ENCODE measurements around the gene KIRREL3.

The KIRREL3 gene

GRCh38 chr11:126973051-126973450, 27.5 kb downstream of the KIRREL3 start:
- TF ChIP-seq, protein P1, sequence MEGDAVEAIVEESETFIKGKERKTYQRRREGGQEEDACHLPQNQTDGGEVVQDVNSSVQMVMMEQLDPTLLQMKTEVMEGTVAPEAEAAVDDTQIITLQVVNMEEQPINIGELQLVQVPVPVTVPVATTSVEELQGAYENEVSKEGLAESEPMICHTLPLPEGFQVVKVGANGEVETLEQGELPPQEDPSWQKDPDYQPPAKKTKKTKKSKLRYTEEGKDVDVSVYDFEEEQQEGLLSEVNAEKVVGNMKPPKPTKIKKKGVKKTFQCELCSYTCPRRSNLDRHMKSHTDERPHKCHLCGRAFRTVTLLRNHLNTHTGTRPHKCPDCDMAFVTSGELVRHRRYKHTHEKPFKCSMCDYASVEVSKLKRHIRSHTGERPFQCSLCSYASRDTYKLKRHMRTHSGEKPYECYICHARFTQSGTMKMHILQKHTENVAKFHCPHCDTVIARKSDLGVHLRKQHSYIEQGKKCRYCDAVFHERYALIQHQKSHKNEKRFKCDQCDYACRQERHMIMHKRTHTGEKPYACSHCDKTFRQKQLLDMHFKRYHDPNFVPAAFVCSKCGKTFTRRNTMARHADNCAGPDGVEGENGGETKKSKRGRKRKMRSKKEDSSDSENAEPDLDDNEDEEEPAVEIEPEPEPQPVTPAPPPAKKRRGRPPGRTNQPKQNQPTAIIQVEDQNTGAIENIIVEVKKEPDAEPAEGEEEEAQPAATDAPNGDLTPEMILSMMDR (IDR thresholded peaks at IDR 0.05; ENCODE audit: insufficient read depth, missing control alignments), result no peak
- DNase-seq (ENCODE audit: insufficient read length, low spot score) (no peak), FAIRE-seq (no peak)

GRCh38 chr11:126971305-126971704, 29.3 kb downstream of the KIRREL3 start:
- TF ChIP-seq, protein P1 (IDR thresholded peaks at IDR 0.05; ENCODE audit: insufficient read depth, missing control alignments), result no peak
- FAIRE-seq (no peak), DNase-seq (ENCODE audit: insufficient read length, low spot score) (no peak)

DNA sequence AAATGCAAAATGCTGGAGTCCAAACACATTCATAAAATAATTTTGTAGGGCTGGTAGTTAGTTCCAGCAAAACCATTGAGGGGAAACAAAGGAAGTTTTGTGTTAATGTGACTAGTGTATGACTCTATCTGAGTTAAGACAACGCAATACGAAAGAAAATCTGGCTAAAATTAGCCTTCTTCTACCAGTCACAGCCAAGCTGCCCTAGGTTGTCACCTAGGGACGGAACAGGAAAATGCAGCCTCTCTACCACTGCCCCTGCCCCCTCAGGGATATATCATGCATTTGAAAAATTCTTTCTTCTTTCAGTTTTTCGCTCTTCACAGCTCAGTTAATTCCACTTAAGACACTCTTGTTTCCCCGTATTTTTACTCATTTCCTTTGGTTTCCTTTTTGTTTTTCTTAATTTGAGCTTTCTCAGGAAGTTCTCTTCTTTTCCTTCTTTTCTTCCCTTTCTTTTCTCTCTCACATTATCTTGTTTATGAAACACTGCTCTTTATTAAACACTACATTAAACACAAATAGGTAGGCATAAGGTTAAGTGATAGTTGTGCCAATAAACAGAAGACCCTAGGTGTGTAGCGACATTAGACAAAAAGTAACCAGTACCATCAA, 30.6 kb downstream of the KIRREL3 start:
- no peak for FAIRE-seq
- DNase-seq (ENCODE audit: insufficient read length, low spot score), result no peak
- TF ChIP-seq, protein P1 (IDR thresholded peaks at IDR 0.05; ENCODE audit: insufficient read depth, missing control alignments), result peak; percentile 10

DNA sequence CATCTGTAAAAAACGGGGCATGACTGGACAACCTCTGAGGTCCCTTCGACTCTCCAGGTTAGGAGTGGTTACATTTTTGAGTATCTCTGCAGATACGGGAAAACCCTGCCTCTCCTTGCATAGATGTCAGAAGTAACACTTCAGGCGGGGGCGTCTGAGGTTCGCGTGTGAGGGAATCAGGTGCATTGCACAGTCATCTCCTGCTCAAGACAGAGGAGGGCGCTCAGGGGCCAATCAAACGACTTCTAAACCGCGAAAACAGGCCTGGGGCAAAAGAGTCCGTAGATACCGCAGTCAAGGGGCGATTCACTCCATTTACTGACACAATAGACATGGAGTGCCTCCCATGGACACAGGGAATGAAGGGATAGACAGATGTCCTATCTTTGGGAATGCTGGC, 31.7 kb downstream of the KIRREL3 start:
- FAIRE-seq (no peak), DNase-seq (ENCODE audit: insufficient read length, low spot score) (no peak)
- TF ChIP-seq, protein P1 (IDR thresholded peaks at IDR 0.05; ENCODE audit: insufficient read depth, missing control alignments), result no peak

DNA sequence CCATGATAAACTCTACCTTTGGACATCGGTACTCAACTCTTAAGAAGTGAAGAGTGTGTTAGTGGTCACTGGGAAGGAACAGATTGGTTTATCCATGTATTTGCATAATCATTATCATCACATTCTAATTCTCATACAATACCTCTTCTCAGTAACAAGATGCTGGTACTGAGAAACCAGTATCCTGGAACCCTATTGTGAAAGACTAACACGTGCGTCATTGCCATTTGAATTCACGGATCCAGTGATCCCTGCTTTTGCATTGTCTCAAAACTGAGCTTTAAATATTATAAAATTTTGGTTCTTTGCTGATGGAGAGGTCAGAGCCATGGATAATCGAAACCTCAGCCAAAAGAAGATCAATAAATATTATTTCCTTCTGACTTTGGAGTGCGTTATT, 35.2 kb downstream of the KIRREL3 start:
- no peak for FAIRE-seq
- TF ChIP-seq, protein P1 (IDR thresholded peaks at IDR 0.05; ENCODE audit: insufficient read depth, missing control alignments), result no peak
- no peak for DNase-seq (ENCODE audit: insufficient read length, low spot score)

DNA sequence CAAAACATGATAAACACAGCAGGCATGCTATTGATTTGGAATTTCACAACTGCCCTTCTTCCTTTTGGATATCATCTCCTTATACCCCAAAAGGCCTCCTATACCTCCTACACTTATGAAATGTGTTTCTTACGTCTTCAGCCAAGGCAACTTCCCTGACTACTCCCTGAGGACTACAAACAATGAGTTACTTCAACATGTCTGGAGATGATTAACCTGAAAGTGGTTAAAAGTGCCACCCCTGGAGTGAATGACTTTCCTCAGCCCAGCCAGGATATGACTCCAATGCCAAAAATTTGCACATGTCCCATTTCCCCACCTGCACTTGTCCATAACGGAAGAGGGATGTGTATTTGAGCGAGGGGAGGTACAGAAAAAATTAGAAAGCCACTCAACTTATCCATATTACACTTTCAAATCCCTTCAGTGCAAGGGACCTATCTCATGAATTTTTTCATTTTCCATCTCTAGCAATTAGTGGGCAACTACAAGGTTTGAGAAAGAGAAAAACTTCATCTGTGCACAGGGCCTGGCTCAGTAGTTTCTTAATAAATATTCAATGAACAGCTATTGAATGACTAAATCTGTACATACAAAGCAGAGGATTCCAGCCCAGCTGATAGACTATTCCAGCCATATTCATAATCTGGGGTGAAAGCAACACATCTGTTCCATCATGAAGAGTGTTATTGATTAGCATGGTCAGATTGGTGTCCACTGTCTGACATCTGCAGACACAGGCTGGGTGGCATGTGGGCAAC, 36.8 kb downstream of the KIRREL3 start:
- TF ChIP-seq, protein P1 (IDR thresholded peaks at IDR 0.05; ENCODE audit: insufficient read depth, missing control alignments), result no peak
- no peak for DNase-seq (ENCODE audit: insufficient read length, low spot score)
- FAIRE-seq, result no peak

- no peak for FAIRE-seq
- no peak for DNase-seq (ENCODE audit: insufficient read length, low spot score)
Observed at GRCh38 chr11:126963115-126963514, 37.5 kb downstream of the KIRREL3 start.

More at GRCh38 chr11:126963115-126963514, 37.5 kb downstream of the KIRREL3 start:
- TF ChIP-seq, protein P1 (IDR thresholded peaks at IDR 0.05; ENCODE audit: insufficient read depth, missing control alignments), result no peak

Measured in D721Med (cell line).